Gastrocnemius medialis (tissue), 4 donors: ENCODE data around the gene FOXA2.

ENCODE experiments used
- CTCF ChIP-seq, 5 experiments: fragments of 450-650 bp in 3 of 5; fragments of 200-600 bp in 2 of 5; sonication (generic) in 2 of 5; IDR thresholded peaks in 4 of 5; conservative IDR thresholded peaks in 1 of 5; 1 replicate in 4 of 5; 2 replicates in 1 of 5; pipeline ENCODE4 v1.5.1; 2016 to 2019; ENCODE audit warnings: antibody characterized with exemption in 5 of 5, mild to moderate bottlenecking in 3 of 5, moderate library complexity in 3 of 5
- POLR2A ChIP-seq, 2 donors: fragments of 450-650 bp; IDR thresholded peaks; one replicate each; pipeline ENCODE4 v1.6.1; 2017; ENCODE audit warnings: antibody characterized with exemption in 2 of 2, mild to moderate bottlenecking in 2 of 2, moderate library complexity in 2 of 2

GRCh38 chr20:22582964-22583772 is 1.2 kb downstream of the FOXA2 start:
- no peak for TF ChIP-seq CTCF (IDR thresholded peaks at IDR 0.05 in 4 of 5, conservative IDR thresholded peaks at IDR 0.05 in 1 of 5)
- no peak for TF ChIP-seq POLR2A (IDR thresholded peaks at IDR 0.05)
